ENCODE data around the gene SPATA6L.

The SPATA6L gene

GRCh38 chr9:4573176-4573575 lies 93.1 kb downstream of the SPATA6L start:
- no peaks in the 10 kb centered on the region for H3K27me3 ChIP-seq (ENCODE audit: control insufficient read depth, insufficient read depth, low read length)
- no peak overlapping the region for H3K27ac ChIP-seq (ENCODE audit: low read depth, low read length)
- no peaks in the 10 kb centered on the region for H3K36me3 ChIP-seq (ENCODE audit: control insufficient read depth, insufficient read depth, low read length)
- H3K4me1 ChIP-seq (ENCODE audit: control insufficient read depth, insufficient read depth, low read length), result peaks cover 3% of the 10 kb centered on the region
- H3K9ac ChIP-seq (ENCODE audit: low read length), result no peak overlapping the region
- no peak overlapping the region for H3K4me3 ChIP-seq (ENCODE audit: low read length)

- H3K27me3 ChIP-seq (ENCODE audit: control insufficient read depth, insufficient read depth, low read length), result no peaks in the 10 kb centered on the region
- no peak overlapping the region for H3K27ac ChIP-seq (ENCODE audit: low read depth, low read length)
- H3K36me3 ChIP-seq (ENCODE audit: control insufficient read depth, insufficient read depth, low read length), result no peaks in the 10 kb centered on the region
- no peak overlapping the region for H3K4me3 ChIP-seq (ENCODE audit: low read length)
- H3K9ac ChIP-seq (ENCODE audit: low read length), result no peak overlapping the region
- H3K4me1 ChIP-seq (ENCODE audit: control insufficient read depth, insufficient read depth, low read length), result peaks cover 3% of the 10 kb centered on the region
Measured at GRCh38 chr9:4572184-4572826, 94.0 kb downstream of the SPATA6L start.

- Histone ChIP-seq H3K27ac (ENCODE audit: low read depth, low read length) (peak overlapping the region; percentile 6), H3K4me1 (ENCODE audit: control insufficient read depth, insufficient read depth, low read length) (peaks cover 3% of the 10 kb centered on the region), H3K36me3 (ENCODE audit: control insufficient read depth, insufficient read depth, low read length) (peaks cover 2% of the 10 kb centered on the region), H3K4me3 (ENCODE audit: low read length) (no peak overlapping the region), H3K27me3 (ENCODE audit: control insufficient read depth, insufficient read depth, low read length) (no peaks in the 10 kb centered on the region), H3K9ac (ENCODE audit: low read length) (no peak overlapping the region)
Measured at GRCh38 chr9:4569101-4569500, 97.2 kb downstream of the SPATA6L start.

- H3K27me3 ChIP-seq (ENCODE audit: control insufficient read depth, insufficient read depth, low read length), result no peaks in the 10 kb centered on the region
Measured at GRCh38 chr9:4567601-4568000, 98.7 kb downstream of the SPATA6L start.

GRCh38 chr9:4566806-4567205 lies 99.5 kb downstream of the SPATA6L start:
- Histone ChIP-seq H3K4me1 (ENCODE audit: control insufficient read depth, insufficient read depth, low read length) (peaks cover 3% of the 10 kb centered on the region), H3K9ac (ENCODE audit: low read length) (no peak overlapping the region), H3K27ac (ENCODE audit: low read depth, low read length) (no peak overlapping the region), H3K27me3 (ENCODE audit: control insufficient read depth, insufficient read depth, low read length) (no peaks in the 10 kb centered on the region), H3K4me3 (ENCODE audit: low read length) (no peak overlapping the region), H3K36me3 (ENCODE audit: control insufficient read depth, insufficient read depth, low read length) (peaks cover 4% of the 10 kb centered on the region)

More at GRCh38 chr9:4567601-4568000, 98.7 kb downstream of the SPATA6L start:
- H3K36me3 ChIP-seq (ENCODE audit: control insufficient read depth, insufficient read depth, low read length), result peaks cover 4% of the 10 kb centered on the region
- H3K4me3 ChIP-seq (ENCODE audit: low read length), result no peak overlapping the region
- no peak overlapping the region for H3K9ac ChIP-seq (ENCODE audit: low read length)
- no peak overlapping the region for H3K27ac ChIP-seq (ENCODE audit: low read depth, low read length)
- H3K4me1 ChIP-seq (ENCODE audit: control insufficient read depth, insufficient read depth, low read length), result peaks cover 3% of the 10 kb centered on the region

- Histone ChIP-seq H3K27me3 (ENCODE audit: control insufficient read depth, insufficient read depth, low read length) (no peaks in the 10 kb centered on the region), H3K9ac (ENCODE audit: low read length) (no peak overlapping the region), H3K36me3 (ENCODE audit: control insufficient read depth, insufficient read depth, low read length) (peaks cover 4% of the 10 kb centered on the region), H3K27ac (ENCODE audit: low read depth, low read length) (no peak overlapping the region), H3K4me3 (ENCODE audit: low read length) (no peak overlapping the region), H3K4me1 (ENCODE audit: control insufficient read depth, insufficient read depth, low read length) (peaks cover 5% of the 10 kb centered on the region)
Measured at GRCh38 chr9:4563105-4563504, 103.2 kb downstream of the SPATA6L start.

- H3K36me3 ChIP-seq (ENCODE audit: control insufficient read depth, insufficient read depth, low read length), result peaks cover 2% of the 10 kb centered on the region
- no peaks in the 10 kb centered on the region for H3K27me3 ChIP-seq (ENCODE audit: control insufficient read depth, insufficient read depth, low read length)
Measured at GRCh38 chr9:4559261-4560182, 106.8 kb downstream of the SPATA6L start.

GRCh38 chr9:4558371-4558998 lies 107.8 kb downstream of the SPATA6L start:
- H3K36me3 ChIP-seq (ENCODE audit: control insufficient read depth, insufficient read depth, low read length), result peaks cover 2% of the 10 kb centered on the region
- no peaks in the 10 kb centered on the region for H3K27me3 ChIP-seq (ENCODE audit: control insufficient read depth, insufficient read depth, low read length)
- no peak overlapping the region for H3K4me3 ChIP-seq (ENCODE audit: low read length)
- H3K27ac ChIP-seq (ENCODE audit: low read depth, low read length), result peak overlapping the region; percentile 74
- no peak overlapping the region for H3K9ac ChIP-seq (ENCODE audit: low read length)
- peaks cover 7% of the 10 kb centered on the region for H3K4me1 ChIP-seq (ENCODE audit: control insufficient read depth, insufficient read depth, low read length)

More at GRCh38 chr9:4559261-4560182, 106.8 kb downstream of the SPATA6L start:
- H3K4me1 ChIP-seq (ENCODE audit: control insufficient read depth, insufficient read depth, low read length), result peaks cover 7% of the 10 kb centered on the region
- no peak overlapping the region for H3K9ac ChIP-seq (ENCODE audit: low read length)
- H3K4me3 ChIP-seq (ENCODE audit: low read length), result no peak overlapping the region
- peak overlapping the region; percentile 74 for H3K27ac ChIP-seq (ENCODE audit: low read depth, low read length)

- Histone ChIP-seq H3K36me3 (ENCODE audit: control insufficient read depth, insufficient read depth, low read length) (no peaks in the 10 kb centered on the region), H3K27me3 (ENCODE audit: control insufficient read depth, insufficient read depth, low read length) (no peaks in the 10 kb centered on the region), H3K9ac (ENCODE audit: low read length) (no peak overlapping the region), H3K4me3 (ENCODE audit: low read length) (no peak overlapping the region), H3K27ac (ENCODE audit: low read depth, low read length) (no peak overlapping the region), H3K4me1 (ENCODE audit: control insufficient read depth, insufficient read depth, low read length) (peaks cover 21% of the 10 kb centered on the region)
Measured at GRCh38 chr9:4555236-4555635, 111.0 kb downstream of the SPATA6L start.

- no peak overlapping the region for H3K27ac ChIP-seq (ENCODE audit: low read depth, low read length)
- no peak overlapping the region for H3K9ac ChIP-seq (ENCODE audit: low read length)
- no peak overlapping the region for H3K4me3 ChIP-seq (ENCODE audit: low read length)
- peaks cover 27% of the 10 kb centered on the region for H3K4me1 ChIP-seq (ENCODE audit: control insufficient read depth, insufficient read depth, low read length)
- H3K36me3 ChIP-seq (ENCODE audit: control insufficient read depth, insufficient read depth, low read length), result no peaks in the 10 kb centered on the region
- H3K27me3 ChIP-seq (ENCODE audit: control insufficient read depth, insufficient read depth, low read length), result no peaks in the 10 kb centered on the region
Measured at GRCh38 chr9:4553951-4554381, 112.3 kb downstream of the SPATA6L start.

- Histone ChIP-seq H3K4me3 (ENCODE audit: low read length) (no peak overlapping the region), H3K27ac (ENCODE audit: low read depth, low read length) (peak overlapping the region; percentile 42), H3K27me3 (ENCODE audit: control insufficient read depth, insufficient read depth, low read length) (no peaks in the 10 kb centered on the region), H3K9ac (ENCODE audit: low read length) (no peak overlapping the region), H3K4me1 (ENCODE audit: control insufficient read depth, insufficient read depth, low read length) (peaks cover 23% of the 10 kb centered on the region), H3K36me3 (ENCODE audit: control insufficient read depth, insufficient read depth, low read length) (no peaks in the 10 kb centered on the region)
Measured at GRCh38 chr9:4550777-4551484, 115.3 kb downstream of the SPATA6L start.

Measured in rectal smooth muscle tissue (tissue), 1 donor.